Activated CD4-positive, alpha-beta T cell treated with anti-CD3 and anti-CD28 coated beads, Interleukin-2, Interleukin-6, amounts not matched to agents 100 ng/mL and 50 ng/mL, durations not matched to agents 16 hours and 8 hours (primary cell): ENCODE data around the gene NKX3-2.

ENCODE experiments used
- DNase-seq: peaks from one replicate; pipeline ENCODE4 v3.0.0-alpha.2; 2020

Gene NKX3-2

DNA sequence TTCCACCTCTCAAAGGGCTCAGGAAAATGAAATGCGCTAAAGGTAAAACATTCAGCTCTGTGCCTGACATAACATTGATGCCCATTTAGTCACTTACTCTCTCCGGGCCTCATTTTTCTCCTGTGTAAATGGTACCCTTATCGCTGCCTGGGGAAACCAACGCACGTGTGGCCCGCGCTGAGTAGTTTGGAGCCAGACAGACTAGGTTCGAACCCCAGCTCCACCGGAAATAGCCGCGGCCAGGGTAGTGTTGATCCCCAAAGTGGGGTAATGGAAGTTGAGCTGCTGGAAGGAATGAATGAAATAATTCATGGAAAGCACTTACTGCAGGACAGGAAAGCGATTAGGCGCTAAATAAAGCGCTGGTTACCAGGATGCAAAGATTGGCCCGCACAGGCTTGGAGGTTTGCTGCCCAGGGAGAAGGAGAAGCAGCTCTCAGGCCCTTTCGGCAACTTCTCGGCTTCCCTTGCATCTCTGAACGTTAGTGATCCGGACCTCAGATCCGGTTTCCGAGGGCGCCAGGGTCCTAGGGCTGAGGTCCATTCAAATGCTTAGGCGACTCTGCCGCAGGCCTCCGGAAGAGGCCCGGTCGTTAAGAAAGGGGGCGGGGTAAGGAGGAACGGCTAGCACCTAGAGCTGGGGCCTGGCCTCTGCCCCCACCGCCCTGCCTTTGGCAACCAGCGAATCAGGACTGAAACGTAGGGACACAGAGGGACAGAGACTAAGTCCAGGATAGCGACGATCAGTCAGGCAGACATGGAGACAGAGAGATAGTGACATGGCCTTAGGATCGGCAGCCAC, 13.3 kb downstream of the NKX3-2 start:
- DNase-seq, result no peak

DNA sequence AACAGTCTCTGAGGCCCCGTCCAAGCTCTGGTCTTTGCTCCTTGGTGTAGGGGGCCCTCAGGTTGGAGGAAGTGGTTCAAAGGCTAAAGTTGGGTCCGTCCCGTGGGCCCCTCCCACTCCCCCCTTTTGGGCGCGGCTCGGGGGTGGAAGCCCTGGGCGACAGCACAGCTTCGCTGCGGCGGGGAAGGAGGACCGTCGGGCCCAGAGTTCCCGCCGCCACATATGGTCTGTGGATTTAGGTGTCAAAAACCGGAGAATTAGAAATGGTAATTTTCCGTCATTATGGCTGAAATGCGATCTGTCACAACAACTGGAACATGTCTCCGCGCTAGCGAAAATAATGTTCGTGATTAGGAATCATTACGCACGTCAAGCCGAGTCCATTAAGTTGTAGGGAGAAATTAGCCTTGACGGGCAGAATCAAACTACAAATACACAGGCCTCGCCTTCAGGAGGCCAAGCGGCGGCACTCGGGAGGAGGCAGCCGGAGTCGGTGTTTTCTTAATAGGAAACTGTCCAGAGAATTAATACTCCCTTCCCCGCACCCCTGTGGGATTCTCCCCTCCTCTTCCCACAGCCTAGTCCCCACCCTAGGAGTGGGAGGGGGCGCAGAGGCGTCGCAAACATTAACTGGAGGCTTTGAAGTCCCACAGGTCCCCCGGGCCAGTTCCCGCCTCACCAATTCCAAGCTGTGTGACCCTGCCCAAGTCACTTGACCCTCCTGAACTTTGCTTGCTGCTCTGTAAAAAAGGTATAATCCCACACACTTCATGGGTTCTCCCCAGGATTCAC, 15.0 kb downstream of the NKX3-2 start:
- no peak for DNase-seq

DNA sequence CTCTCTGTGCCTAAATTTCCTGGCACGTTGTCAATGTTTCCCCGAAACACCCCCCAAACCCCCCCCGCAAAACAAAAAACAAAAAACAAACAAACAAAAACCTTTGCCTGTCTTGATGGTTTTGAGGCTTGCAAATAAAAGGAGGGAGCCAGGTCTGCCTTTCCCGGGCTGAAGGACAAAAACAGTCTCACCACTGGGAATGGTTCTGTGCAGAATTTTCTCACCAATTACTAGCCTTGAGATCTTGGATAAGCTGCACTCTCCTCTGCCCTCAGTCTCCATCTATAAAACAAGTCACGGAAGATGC, 15.5 kb downstream of the NKX3-2 start:
- no peak for DNase-seq

DNA sequence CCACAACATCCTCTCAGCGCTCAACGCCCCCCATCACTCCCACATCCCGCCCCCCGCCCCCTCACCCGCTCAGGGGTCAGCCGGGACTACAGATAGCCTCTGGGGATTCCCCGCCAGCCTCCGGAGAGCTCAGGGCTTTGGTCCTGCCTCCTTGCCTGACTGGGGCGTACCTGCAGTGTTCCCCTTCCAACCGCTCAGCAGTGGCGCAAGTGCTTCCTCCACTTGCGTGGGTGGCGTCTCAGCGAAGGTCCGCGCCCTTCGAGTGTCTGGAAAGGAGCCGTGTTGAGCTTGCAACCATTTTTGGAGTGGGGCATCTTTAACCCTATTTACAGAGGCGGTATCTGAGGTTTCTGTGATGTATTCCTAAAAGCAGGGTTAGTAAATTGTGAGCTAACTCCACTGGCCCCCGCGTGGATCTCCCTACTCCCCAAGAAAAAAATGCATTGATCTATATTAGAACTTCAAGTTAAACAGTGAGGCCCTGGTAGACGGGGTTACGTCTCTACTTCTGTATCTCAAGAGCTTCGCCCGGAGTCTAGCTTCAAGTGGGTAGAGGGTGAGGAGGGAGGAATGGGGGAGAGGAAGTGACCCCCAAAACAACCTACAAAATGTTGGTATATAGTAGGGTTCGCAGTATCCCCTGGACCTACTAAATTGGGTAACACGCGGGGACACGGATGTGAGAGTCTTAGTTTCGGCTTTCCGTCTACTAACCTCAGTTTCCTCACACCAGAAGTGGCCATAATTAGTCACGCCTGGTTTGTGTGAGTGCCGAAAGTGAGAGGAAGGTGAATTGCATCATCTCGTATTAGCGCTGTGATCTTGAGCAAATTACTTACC, 16.1 kb downstream of the NKX3-2 start:
- peak; percentile 68 for DNase-seq

DNA sequence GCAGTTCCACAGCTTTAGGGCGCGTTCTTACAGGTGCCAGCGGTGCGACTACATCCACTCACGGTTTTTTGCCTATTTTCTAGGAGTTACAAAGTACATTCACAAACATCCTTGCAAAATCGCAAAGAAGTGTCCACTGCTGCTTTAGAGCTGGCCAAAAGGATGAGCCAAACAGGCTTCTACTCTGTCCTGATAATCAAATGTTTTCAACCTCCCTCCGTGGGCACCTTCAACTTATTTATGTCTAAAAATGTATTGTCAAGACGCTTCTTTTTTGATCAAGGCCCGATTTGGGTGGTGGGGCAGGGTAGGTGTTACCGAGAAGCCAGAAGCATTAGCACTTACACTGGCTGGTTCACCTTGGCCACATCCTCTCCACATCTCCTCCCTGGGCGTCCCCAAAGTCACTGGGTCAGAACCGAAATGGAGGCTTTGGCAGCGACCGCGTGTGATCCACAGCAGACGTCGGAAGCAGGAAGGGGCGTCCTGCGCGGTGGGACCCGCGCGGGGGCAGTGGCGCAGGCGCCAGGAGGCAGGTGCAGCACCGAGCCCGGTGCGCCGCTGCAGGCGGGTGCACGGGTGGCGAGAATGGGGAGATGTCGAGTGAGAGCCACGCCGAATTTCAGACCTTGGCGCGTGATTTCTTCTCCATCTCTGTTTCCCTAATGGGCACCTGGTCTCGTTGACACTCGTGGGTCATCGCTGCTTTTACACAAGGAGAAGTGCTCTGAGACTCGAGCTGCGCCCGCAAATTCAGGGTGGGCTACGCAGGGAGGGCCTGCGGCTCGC, 16.9 kb downstream of the NKX3-2 start:
- no peak for DNase-seq

DNA sequence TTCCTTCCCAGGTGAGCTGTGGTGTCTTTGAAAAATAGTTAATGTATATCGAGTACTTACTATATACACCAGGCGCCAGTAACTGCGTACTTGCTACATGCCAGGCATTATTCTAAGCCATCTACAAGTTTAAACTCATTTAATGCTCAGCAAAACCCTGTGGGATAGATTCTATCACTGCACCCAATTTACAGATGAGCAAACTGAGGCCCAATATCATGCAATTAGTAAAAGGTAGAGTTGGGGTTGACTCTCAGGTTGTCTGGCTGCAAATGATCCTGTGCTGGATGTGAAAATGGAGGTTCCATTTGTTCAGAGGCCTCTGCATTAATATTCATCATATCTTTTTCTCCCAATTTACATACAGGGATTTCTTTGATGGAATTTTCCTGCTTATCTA, 17.6 kb downstream of the NKX3-2 start:
- DNase-seq, result no peak

DNA sequence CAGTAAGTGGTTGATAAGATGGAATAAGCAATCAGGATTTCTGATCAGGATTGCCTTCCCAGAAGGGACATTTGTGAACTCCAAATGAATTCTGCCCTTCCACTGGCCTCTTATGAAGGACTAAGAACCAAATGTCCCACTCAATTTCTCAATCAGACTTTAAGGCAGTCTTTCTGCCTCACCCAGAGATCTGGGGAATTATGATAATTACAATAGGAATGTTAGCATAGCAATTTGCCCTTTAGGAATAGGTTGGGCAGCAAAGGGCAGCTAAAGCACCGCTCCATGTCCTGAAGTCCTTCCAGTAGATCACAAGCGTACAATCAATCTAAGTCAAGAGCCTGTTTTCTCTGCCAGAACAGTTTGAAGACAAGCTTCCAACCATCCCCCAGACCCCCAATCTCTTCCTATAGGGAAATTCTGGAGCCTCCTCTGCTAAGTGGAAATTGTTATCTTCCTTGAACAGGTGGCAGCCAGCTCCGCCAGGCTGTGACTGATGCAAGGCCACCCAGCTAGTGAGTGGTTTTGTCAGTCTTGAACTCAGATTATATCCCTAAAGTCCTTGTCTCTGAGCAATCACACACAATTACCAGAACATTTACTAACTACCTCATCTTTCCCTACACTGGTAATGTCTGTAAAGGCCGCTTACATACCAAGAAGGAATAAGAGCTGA, 18.6 kb downstream of the NKX3-2 start:
- no peak for DNase-seq

DNA sequence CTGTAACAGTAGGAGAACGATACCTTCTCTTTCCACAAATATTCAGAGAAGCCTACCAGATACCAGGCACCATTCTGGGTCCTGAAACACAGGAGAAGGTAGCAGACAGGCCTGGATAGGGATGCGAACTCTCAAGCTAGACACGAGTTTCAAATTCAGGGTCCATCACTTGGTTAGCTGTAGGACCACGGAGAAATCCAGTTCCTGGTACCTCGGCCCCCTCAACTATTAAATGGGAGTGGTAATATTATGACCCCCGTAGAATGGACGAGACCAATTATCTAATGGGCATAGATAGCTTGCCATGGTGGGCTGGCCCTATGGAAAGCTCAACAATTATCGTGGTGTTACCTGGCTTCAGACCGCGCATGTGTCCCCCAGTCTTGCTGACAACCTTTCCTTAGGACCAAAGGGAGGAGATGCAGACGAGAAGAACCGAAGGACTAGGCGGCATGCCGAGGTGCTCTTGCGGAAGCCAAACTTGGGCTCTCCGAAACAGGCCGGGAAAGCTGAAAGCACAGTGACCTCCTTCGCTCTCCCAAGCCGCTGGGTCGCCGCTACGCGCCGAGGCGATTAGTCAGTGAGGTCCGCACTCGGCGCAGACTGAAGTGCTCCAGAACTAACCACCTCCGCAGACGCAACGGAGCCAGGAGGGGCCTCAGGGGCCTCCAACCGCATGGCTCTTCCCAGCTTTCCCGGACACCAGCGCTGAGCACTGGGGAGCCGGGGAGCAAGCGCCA, 19.6 kb downstream of the NKX3-2 start:
- no peak for DNase-seq

DNA sequence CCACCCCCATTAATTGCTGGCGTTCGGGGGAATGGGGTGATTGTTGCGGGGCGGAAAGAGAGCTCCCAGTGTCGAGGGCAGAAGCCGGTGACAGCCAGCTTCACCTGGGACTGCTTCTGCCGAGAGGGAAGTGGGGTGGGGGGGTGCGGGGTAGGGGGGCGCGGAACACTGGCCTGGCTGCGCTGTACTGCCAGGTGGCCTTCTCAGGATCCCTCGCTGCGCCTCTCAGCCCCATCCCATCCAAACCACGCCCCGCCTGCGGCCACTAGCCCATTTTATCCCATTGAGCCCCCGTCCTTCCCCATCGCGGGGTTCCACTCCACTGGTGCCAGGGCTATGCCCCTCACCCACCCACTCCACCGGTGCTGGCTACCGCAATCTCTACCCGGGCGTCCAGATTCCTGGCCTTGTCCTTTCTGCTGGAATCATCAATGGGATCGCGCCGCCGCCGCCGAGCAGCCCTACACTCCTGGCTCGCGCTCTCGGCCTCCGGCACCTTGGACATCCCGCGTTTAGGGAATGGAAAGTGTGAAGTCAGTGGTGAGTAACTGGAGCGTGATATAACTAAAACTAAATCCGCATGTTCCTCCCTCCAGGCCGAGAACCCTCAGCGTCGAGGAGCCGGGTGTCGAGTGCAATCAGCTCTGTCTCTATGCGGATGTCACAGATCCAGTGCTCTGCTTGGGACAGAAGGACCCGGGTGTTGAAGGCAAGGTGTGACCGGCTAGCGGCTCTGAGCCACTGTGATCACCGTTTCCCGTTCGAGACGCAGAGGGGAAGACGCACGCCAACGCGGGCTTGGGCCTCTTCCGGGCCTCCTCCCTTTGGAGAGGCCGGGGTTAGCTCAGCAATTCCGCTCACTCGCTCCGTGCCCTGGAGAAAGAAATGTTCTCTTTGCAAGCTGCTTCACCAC, 20.5 kb downstream of the NKX3-2 start:
- DNase-seq, result no peak

DNA sequence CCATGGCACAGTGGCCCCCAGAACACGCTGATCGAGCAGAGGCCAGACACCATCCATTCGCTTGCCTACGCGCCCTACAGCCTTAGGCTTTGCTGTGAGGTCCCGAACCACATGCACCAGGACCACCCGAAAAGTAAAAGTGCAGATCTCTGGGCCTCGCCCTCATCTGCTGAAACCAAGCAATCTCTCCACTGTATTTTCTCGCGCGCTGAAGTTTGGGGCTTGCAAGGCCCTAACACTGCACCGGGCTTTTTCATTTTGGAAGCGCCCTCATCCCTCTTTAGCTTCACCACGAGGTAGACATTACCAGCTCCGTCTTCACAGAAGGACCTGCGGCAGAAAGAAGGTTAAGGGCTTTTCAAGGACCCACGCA, 21.2 kb downstream of the NKX3-2 start:
- DNase-seq, result no peak

DNA sequence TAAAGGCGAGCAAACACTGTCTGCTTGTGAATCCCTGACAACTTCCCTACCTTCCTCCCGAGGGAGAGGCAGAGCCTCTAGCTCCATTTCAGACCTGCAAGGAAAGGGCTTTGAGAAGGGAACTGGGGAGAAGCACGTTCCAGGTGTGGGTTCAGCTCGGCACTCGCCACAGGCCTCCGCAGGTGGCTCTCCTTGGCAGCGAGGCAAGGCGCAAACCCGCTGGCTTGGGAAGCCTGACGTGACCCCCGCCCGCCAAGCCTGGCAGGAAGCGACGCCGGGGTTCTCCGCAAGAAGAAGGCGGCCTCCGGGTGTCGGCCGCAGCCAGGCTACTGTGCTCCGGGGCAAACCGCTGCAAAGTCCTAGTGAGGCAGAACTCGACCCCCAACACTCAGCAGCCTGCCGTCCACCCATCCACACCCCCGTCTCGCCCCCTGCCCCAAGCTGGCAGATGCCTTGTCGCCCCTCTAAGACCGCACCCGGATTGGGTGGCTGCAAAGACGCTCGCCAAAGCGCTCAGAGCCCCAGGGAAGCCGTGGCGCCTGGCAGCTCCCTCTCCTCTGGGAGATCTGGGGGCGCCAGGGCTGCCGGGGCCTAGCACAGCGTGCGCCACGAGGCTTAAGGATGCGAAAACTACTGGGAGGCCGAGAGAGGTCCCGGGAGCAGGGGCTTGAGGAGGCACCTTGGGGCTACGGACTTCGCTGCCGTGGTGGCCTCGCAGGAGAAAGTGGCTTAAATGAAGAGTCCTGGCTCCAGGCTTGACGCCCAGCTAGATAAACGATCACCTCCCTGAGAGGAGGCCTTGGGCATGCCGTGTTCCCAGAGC, 21.8 kb downstream of the NKX3-2 start:
- DNase-seq, result no peak

DNA sequence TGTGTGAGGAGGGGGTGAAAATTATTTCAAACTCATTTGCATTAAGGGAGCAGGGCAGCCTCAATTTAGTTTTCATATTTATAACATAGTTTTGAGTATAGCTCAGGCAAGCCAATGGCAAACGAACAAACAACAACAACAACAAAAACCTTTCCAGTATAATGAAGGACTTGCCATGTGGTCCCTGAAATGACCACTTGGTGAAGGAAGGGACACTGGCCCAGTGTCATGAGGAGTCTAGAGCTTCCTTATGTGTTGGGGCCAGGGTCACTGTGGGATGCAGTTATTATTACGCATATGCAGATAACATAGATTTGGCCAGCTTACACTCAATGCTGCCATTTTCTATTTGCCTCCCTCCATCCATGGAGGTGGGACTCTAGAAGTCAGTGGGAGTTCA, 23.3 kb downstream of the NKX3-2 start:
- DNase-seq, result no peak

DNA sequence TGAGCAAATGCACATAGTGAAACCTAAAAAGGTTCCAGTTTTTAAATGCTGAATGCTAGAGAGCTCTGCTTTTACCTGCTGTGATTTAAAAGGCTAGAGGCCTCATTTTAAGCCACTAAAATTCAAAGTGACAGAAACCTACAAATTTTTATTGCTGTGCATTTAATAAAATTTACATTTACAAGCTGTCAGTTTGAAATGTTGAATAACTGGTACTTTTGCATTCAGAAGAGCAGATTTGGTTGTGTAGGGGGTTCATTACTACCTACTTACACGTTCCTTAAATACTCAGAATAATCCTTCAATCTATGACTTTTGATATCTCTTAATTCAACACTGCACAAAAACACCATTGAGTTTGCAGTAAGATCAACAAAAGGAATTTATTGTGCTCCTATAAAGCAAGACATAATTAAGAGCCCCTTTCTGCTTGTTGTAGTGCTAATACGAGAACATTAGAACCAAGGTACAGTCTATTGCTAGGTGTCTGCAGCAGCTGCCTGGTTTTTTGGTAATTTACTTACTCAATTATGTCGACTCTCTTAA, 27.9 kb downstream of the NKX3-2 start:
- DNase-seq, result no peak

DNA sequence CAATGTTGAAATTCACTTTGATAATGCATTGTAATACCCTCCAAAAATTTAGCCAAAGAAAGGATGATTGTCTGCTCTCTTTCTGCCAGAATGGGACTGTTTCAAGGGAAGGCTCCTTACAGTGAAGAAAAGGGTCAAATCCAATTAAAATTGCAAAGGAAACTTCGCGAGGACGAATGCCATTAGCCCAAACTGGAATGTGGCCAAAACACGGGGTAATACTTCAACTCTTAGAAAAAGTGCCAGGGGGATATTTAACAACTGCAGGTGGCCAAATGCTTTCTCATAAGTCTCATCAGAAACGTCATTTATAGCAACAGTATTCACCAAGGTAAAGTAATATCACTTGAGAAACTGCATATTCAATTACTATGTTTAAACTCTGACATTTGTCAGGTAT, 29.0 kb downstream of the NKX3-2 start:
- no peak for DNase-seq

DNA sequence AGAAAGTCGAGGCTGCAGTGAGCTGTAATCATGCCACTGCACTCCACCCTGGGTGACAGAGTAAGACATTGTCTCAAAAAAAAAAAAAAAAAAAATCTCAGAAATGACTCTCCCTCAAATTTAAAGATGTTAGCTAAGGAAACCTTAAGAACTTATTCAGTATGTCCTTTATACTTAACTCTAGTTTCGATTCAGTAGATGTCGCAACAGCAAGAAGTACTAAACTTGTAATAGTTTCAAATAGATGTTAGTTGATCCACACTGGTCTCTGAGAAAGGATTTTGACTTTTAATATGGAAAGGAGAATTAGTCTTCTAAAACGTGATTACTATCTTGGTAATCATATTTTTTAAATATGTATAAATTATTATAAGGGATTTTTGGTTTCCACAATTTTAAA, 29.6 kb downstream of the NKX3-2 start:
- no peak for DNase-seq

DNA sequence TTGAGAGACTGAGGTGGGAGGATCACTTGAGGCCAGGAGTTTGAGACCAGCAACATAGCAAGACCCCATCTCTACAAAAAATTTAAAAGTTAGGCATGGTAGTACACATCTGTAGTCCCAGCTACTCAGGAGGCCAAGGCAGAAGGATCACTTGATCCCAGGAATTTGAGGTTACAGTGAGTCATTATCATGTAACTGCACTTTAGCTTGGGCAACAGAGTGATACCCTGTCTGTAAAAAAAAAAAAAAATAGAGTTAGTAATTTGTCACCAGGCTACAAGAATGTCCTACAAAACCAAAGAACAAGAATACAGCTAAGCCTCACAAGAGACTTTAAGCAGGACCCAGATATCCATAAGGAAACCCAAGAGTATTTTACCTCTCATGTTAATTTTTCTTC, 33.2 kb downstream of the NKX3-2 start:
- DNase-seq, result no peak

DNA sequence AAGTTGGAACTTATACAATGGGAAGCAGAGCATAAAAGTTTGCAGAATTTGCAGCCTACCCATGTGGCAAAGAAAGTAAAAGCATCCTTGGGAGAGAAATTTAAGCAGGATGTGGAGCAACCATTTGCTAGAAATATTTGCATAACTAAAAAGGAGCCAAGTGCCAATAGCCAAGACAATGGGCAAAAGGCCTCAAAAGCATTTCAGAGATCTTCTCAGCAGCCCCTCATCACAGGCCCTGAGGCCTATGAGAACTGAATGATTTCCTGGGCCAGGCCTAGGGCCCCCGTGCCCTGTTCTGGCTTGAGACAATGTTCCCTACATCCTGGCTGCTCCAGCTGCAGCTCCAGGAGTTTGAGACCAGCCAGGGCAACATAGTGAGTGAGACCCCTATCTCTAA, 34.9 kb downstream of the NKX3-2 start:
- no peak for DNase-seq

DNA sequence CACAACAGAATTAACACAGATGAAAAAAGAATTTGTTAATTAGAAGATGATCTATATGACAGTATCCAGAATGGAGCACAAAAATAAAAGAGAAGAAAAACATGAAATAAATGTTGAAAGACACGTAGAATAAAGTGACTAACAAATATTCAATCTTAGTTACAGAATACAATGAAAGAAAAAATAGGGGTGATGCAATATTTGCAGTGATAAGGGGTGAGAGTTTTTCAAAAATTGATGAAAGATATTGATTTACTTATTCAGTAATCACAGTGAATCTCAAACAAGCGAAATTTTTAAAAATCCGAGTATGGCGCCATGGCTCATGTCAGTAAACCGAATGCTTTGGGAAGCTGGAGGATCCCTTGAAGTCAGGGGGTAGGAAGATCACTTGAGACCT, 39.9 kb downstream of the NKX3-2 start:
- DNase-seq, result no peak

DNA sequence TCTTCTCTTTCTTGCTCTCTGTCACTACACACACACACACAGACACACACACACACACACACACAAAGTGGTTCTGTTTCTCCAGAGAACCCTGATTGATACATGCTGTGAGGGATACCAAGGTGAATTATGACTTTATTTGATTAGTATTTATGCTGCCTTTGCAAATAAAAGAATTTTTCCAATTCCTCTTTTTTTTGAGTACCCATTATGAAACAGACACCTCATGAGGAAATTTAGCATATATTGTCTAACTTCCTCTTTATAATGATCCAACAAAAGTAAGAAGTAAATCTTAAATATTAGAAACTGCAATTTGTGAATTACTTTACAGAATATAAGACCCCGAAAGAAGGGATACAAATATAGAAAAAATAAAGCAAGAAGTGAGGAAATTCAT, 45.8 kb downstream of the NKX3-2 start:
- no peak for DNase-seq
